ENCODE measurements around the gene TULP1.
"Not testable (repeated sequence)": the region's sequence is repeated elsewhere in the genome, so short reads cannot be mapped to it uniquely, and the experiment has no call there.

TULP1 gene

GRCh38 chr6:35512740-35513139 is at the start of gene TULP1:
Gene TULP1 (minus strand): TSS chr6:35512896. CDS start chr6:35512858, 38 bp downstream.
- no peak for DNase-seq

- no peak for DNase-seq
These were observed 49.4 kb upstream of the TULP1 start for GRCh38 chr6:35562060-35562459.

- no peak for DNase-seq
These were observed 48.4 kb upstream of the TULP1 start for GRCh38 chr6:35561113-35561512.

GRCh38 chr6:35558571-35558970 is 45.9 kb upstream of the TULP1 start:
- no peak for DNase-seq

- no peak for DNase-seq
These were observed 44.5 kb upstream of the TULP1 start for GRCh38 chr6:35557239-35557638.

- no peak for DNase-seq
These were observed 42.1 kb upstream of the TULP1 start for GRCh38 chr6:35554811-35555210.

- DNase-seq, result no peak
These were observed 40.6 kb upstream of the TULP1 start for GRCh38 chr6:35553315-35553714.

- no peak for DNase-seq
These were observed 39.7 kb upstream of the TULP1 start for GRCh38 chr6:35552285-35552917.

- DNase-seq, result no peak
These were observed 37.7 kb upstream of the TULP1 start for GRCh38 chr6:35550437-35550836.

- no peak for DNase-seq
These were observed 35.0 kb upstream of the TULP1 start for GRCh38 chr6:35547676-35548075.

GRCh38 chr6:35544769-35545361 is 32.2 kb upstream of the TULP1 start:
- no peak for DNase-seq

- DNase-seq, result no peak
These were observed 30.9 kb upstream of the TULP1 start for GRCh38 chr6:35543459-35544193.

- DNase-seq, result no peak
These were observed 29.1 kb upstream of the TULP1 start for GRCh38 chr6:35541836-35542235.

- no peak for DNase-seq
These were observed 26.5 kb upstream of the TULP1 start for GRCh38 chr6:35539223-35539622.

- not testable (repeated sequence) for DNase-seq
These were observed 23.2 kb upstream of the TULP1 start for GRCh38 chr6:35535847-35536246.

GRCh38 chr6:35534407-35535170 is 21.9 kb upstream of the TULP1 start:
- DNase-seq, result peak; percentile 70

- no peak for DNase-seq
These were observed 21.3 kb upstream of the TULP1 start for GRCh38 chr6:35533981-35534380.

GRCh38 chr6:35532126-35532525 is 19.4 kb upstream of the TULP1 start:
- no peak for DNase-seq

GRCh38 chr6:35524380-35525020 is 11.8 kb upstream of the TULP1 start:
- DNase-seq, result no peak

- DNase-seq, result peak; percentile 72
These were observed 10.3 kb upstream of the TULP1 start for GRCh38 chr6:35522660-35523658.

GRCh38 chr6:35522151-35522550 is 9.5 kb upstream of the TULP1 start:
- DNase-seq, result no peak

- no peak for DNase-seq
These were observed 8.5 kb upstream of the TULP1 start for GRCh38 chr6:35521235-35521634.

Measured in NCI-H69 (cell line).